HG03432 (cell line): Measurements from ENCODE around the gene GBA2.

Experiments used
- ATAC-seq: cut with Tn5 transposase; IDR thresholded peaks from one replicate; pipeline ENCODE4 v1.9.1; 2021; ENCODE audit warnings: mild to moderate bottlenecking, moderate library complexity; ENCODE audit not compliant: unreplicated experiment

GBA2 gene

GRCh38 chr9:35697486-35697885 lies 51.5 kb downstream of the GBA2 start:
- ATAC-seq, result no peak

DNA sequence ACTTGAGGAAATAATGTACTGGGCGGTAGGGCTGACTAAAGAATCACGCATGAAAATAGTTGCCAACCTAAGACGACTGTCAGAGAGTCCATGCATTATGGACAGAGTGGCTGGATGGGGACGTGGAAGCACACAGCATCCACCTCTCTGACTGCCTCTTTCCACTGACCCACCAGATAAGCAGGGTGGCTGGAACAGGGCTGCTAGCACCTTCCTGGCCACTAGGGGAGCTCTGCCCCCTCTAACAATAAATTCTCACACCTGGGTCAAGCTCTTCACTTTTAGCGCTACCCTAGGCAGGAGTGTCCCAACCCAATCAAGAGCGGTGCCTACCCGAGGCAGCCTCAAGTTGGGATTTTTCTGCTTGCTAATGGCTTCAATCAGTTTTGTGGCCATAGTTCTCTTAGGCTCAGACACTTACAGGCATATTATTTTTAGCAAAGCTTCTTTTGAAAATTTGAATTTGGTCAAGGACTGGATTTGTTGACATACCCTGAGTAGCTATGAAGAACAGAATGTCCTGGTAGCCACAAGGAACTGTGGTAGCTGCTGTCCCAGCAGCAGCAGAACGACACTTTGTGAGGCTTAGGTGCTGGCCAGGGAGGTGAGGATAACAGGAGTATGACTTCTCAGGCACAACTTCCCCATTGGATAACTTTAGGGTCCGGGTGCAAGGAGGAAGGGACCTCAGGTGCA lies 52.4 kb downstream of the GBA2 start:
- ATAC-seq, result peak; percentile 71

DNA sequence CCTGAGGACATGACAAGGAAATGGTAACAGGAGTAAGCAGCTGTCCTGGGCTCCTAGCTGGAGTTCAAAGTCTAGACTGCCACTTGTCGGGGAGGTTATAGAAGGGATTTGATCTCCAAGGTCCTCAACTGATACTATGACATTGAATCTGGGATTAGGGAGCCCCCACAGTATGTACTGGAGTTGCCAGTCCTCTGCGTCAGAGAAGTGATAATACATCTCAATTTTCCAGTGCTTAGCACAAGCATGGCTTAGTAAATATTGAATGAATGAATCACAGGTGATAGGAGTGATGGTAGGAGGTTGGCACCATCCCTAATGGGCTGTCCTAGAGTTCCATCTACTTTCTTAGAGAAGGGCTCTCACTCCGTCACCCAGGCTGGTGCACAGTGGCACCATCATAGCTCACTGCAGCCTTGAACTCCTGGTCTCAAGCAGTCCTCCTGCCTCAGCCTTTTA lies 53.1 kb downstream of the GBA2 start:
- ATAC-seq, result no peak

- ATAC-seq, result no peak
Observed at GRCh38 chr9:35691757-35692301, 57.2 kb downstream of the GBA2 start.

- no peak for ATAC-seq
Observed at GRCh38 chr9:35691334-35691650, 57.7 kb downstream of the GBA2 start.

- ATAC-seq, result no peak
Observed at GRCh38 chr9:35690614-35691333, 58.3 kb downstream of the GBA2 start.

DNA sequence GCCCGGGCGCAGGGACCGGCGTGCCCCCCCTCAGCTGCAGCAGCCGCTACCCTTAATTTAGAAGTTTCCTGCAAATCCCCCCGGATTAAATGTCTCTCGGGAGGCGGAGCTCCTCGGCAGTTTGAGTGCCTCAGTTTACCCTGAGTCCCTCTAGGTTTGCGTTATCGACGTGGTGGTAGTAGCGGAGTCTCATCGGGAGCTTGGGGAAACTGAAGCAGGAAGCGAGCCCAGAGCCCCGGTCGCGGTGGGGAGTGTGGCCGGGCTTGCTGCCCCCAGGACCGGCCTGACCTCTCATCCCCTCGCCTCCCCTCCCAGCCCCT lies 58.8 kb downstream of the GBA2 start:
- no peak for ATAC-seq

GRCh38 chr9:35689542-35690293 lies 59.3 kb downstream of the GBA2 start, which contains the start of gene TPM2:
Gene TPM2 (minus strand): TSS chr9:35689925. CDS start chr9:35689817, 108 bp downstream.
- ATAC-seq, result no peak

GRCh38 chr9:35688558-35689541 lies 60.2 kb downstream of the GBA2 start:
- ATAC-seq, result no peak

- no peak for ATAC-seq
Observed at GRCh38 chr9:35687972-35688557, 61.0 kb downstream of the GBA2 start.

DNA sequence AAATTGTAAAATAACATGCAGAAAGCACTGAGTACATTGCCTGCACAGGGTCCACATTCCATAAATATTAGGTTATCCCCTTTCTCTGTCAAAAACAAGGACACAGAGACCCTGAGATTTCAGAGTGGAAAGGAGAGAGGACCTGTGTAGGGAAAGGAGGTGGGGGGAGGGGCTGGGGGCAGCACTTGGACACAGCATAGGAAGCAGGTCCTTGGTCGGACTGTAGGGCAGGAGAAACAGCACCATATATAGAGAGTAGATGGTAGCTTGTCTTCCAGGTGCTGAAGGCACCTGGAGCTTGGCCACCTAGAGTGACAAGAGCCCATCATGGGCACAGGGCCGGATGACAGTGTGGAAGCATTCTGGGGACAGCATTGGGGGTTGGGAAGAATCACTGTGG lies 61.7 kb downstream of the GBA2 start:
- ATAC-seq, result no peak
